PC-3 (cell line): ENCODE data around the gene APLP1. TPM values are rescaled to one million over a fixed set of nuclear protein-coding genes. Genes with fewer than 3 reads are reported as not detected.

Experiments used
- ATAC-seq: fragments of 200-7000 bp; cut with Tn5 transposase; 2 replicates; pipeline ENCODE4 v1.9.1; 2020; ENCODE audit warnings: mild to moderate bottlenecking, moderate library complexity
- BruUV-seq: library from RNA; stranded (reverse); fragments of 400-500 nt; replicated peaks from 2 replicates; lab custom pipeline; 2021; lab: Mats Ljungman, UMichigan
- CTCF ChIA-PET: fragments of 300-600 bp; sonication (Branson Sonifier 250); formaldehyde crosslinking; loops from one replicate; lab custom pipeline; 2022; ENCODE audit warnings: antibody characterized with exemption; lab: Charles Lee
- POLR2A ChIA-PET: fragments of 300-600 bp; sonication (Branson Sonifier 250); formaldehyde crosslinking; loops from one replicate; lab custom pipeline; 2022; ENCODE audit warnings: antibody characterized with exemption; ENCODE audit not compliant: unreplicated experiment; lab: Charles Lee
- DNase-seq: peaks from one replicate; pipeline ENCODE4 v3.0.0-alpha.2; 2015
- H2AFZ ChIP-seq: fragments of 300-600 bp; sonication (generic); 2 replicates; pipeline ENCODE4 v1.6.0; 2016; ENCODE audit warnings: antibody characterized with exemption, low read length
- H3F3A ChIP-seq: fragments of 300-600 bp; sonication (generic); one replicate; pipeline ENCODE4 v1.6.0; 2017; ENCODE audit warnings: antibody characterized with exemption, low read length, control low read depth, mild to moderate bottlenecking; ENCODE audit not compliant: unreplicated experiment
- H3K27ac ChIP-seq: fragments of 300-600 bp; sonication (generic); 2 replicates; pipeline ENCODE4 v1.5.1; 2016; ENCODE audit warnings: mild to moderate bottlenecking, low read length
- H3K27me3 ChIP-seq: fragments of 300-600 bp; sonication (generic); 2 replicates; pipeline ENCODE4 v1.6.1; 2016; ENCODE audit warnings: low read length, mixed read lengths
- H3K36me3 ChIP-seq: fragments of 300-600 bp; sonication (generic); 2 replicates; pipeline ENCODE4 v1.6.1; 2016; ENCODE audit warnings: low read depth, mixed run types, low read length, mixed read lengths
- H3K4me1 ChIP-seq: fragments of 300-600 bp; sonication (generic); 2 replicates; pipeline ENCODE4 v1.5.1; 2016; ENCODE audit warnings: low read length; ENCODE audit not compliant: insufficient read depth
- H3K4me2 ChIP-seq: fragments of 300-600 bp; sonication (generic); 2 replicates; pipeline ENCODE4 v1.6.0; 2016; ENCODE audit warnings: low read length
- H3K4me3 ChIP-seq: fragments of 300-600 bp; sonication (generic); 2 replicates; pipeline ENCODE4 v1.5.1; 2016; ENCODE audit warnings: mild to moderate bottlenecking, low read length, mixed read lengths
- H3K79me2 ChIP-seq: fragments of 300-600 bp; sonication (generic); 2 replicates; pipeline ENCODE4 v1.6.1; 2017; ENCODE audit warnings: low read length, mixed read lengths
- H3K9ac ChIP-seq: fragments of 300-600 bp; sonication (generic); 2 replicates; pipeline ENCODE4 v1.6.0; 2016; ENCODE audit warnings: mild to moderate bottlenecking, low read length
- H3K9me2 ChIP-seq: fragments of 300-600 bp; sonication (generic); replicated peaks from 2 replicates; pipeline ENCODE4 v1.6.1; 2016; ENCODE audit warnings: mixed run types, low read length, mixed read lengths
- H3K9me3 ChIP-seq: fragments of 300-600 bp; sonication (generic); 2 replicates; pipeline ENCODE4 v1.6.1; 2016; ENCODE audit warnings: low read length, mixed read lengths
- H4K20me1 ChIP-seq: fragments of 300-600 bp; sonication (generic); 2 replicates; pipeline ENCODE4 v1.6.1; 2016; ENCODE audit warnings: low read length, mixed read lengths
- CTCF ChIP-seq: fragments of 300-600 bp; sonication (generic); conservative IDR thresholded peaks from 2 replicates; pipeline ENCODE4 v1.5.1; 2017; ENCODE audit warnings: antibody characterized with exemption, low read depth, mild to moderate bottlenecking, low read length
- EZH2 ChIP-seq: fragments of 300-600 bp; sonication (generic); IDR thresholded peaks from one replicate; pipeline ENCODE4 v1.6.1; 2017; ENCODE audit warnings: antibody characterized with exemption, mild to moderate bottlenecking, low read length; ENCODE audit not compliant: unreplicated experiment
- EZH2phosphoT487 ChIP-seq: fragments of 300-600 bp; sonication (generic); IDR thresholded peaks from 2 replicates; pipeline ENCODE4 v1.6.1; 2018; ENCODE audit warnings: mild to moderate bottlenecking, antibody characterized with exemption, low read length, borderline replicate concordance
- intact Hi-C: fragments of 100-400 bp; cut with micrococcal nuclease; formaldehyde crosslinking; loops from 2 replicates; pipeline ENCODE4 v1.9.0; 2023
- total RNA-seq: library from RNA; depleted of rRNA; stranded (reverse); fragments of >200 nt; gene quantifications from 2 replicates; pipeline ENCODE4 v1.2.3, GENCODE V29; 2014

Gene APLP1
- total RNA-seq, 1 experiment from 2014 or later, result 21.1 TPM

GRCh38 chr19:35915443-35915842 is 47.1 kb downstream of the APLP1 start:
- H3K36me3 ChIP-seq, result no peaks in the 10 kb centered on the region
- DNase-seq (no peak), ATAC-seq (no peak)
- H3K79me2 ChIP-seq, result no peaks in the 10 kb centered on the region
- no peaks in the 10 kb centered on the region for H3K27me3 ChIP-seq
- H3K4me2 ChIP-seq, result no peak overlapping the region
- H3K9me3 ChIP-seq, result no peaks in the 10 kb centered on the region
- no peak overlapping the region for H3K9ac ChIP-seq
- ChIA-PET CTCF (no interaction called here), POLR2A (no interaction called here)
- intact Hi-C loops, result no loop called here
- no peaks in the 10 kb centered on the region for H3K4me1 ChIP-seq
- no peak overlapping the region for H2AFZ ChIP-seq
- BruUV-seq, result no TSS peak
- H3F3A ChIP-seq, result no peaks in the 10 kb centered on the region
- H3K4me3 ChIP-seq, result no peak overlapping the region
- no peak overlapping the region for H3K27ac ChIP-seq
- no peaks in the 10 kb centered on the region for H3K9me2 ChIP-seq
- no peaks in the 10 kb centered on the region for H4K20me1 ChIP-seq
- no peak for TF ChIP-seq EZH2phosphoT487
- TF ChIP-seq EZH2, result no peak
- TF ChIP-seq CTCF, result no peak

GRCh38 chr19:35919306-35919705 is 50.9 kb downstream of the APLP1 start:
- no peak for ATAC-seq
- no peaks in the 10 kb centered on the region for H4K20me1 ChIP-seq

More at GRCh38 chr19:35919306-35919705, 50.9 kb downstream of the APLP1 start:
- ChIA-PET POLR2A (no interaction called here), CTCF (no interaction called here)
- no peaks in the 10 kb centered on the region for H3K9me2 ChIP-seq
- BruUV-seq, result no TSS peak
- H3K27me3 ChIP-seq, result no peaks in the 10 kb centered on the region
- no peak for DNase-seq
- H3K4me3 ChIP-seq, result no peak overlapping the region
- H3F3A ChIP-seq, result no peaks in the 10 kb centered on the region
- H3K36me3 ChIP-seq, result no peaks in the 10 kb centered on the region
- H3K27ac ChIP-seq, result no peak overlapping the region
- no peak overlapping the region for H2AFZ ChIP-seq
- H3K4me2 ChIP-seq, result no peak overlapping the region
- H3K9ac ChIP-seq, result no peak overlapping the region
- no peaks in the 10 kb centered on the region for H3K79me2 ChIP-seq
- intact Hi-C loops, result no loop called here
- TF ChIP-seq EZH2phosphoT487, result no peak
- TF ChIP-seq CTCF, result no peak
- TF ChIP-seq EZH2, result no peak
- no peaks in the 10 kb centered on the region for H3K9me3 ChIP-seq
- H3K4me1 ChIP-seq, result no peaks in the 10 kb centered on the region
